GM06990 (cell line): ENCODE measurements around the gene MSMO1.
A peak's percentile ranks its signal among the peaks of the same experiment; 100 is the strongest.

Source experiments
- DNase-seq: peaks from one replicate; pipeline ENCODE4 v3.0.0-alpha.2; 2011; ENCODE audit not compliant: insufficient read length; ENCODE audit errors: extremely low read depth
- H3K27me3 ChIP-seq: replicated peaks from 2 replicates; pipeline ENCODE4 v1.6.0; 2011; ENCODE audit warnings: low read length; ENCODE audit not compliant: control insufficient read depth, insufficient read depth
- H3K36me3 ChIP-seq: 2 replicates; pipeline ENCODE4 v1.5.1; 2011; ENCODE audit warnings: low read length; ENCODE audit not compliant: control insufficient read depth, insufficient read depth
- H3K4me3 ChIP-seq: replicated peaks from 2 replicates; pipeline ENCODE4 v1.5.1; 2011; ENCODE audit warnings: low read depth, mild to moderate bottlenecking, control low read depth, low read length
- CTCF ChIP-seq: IDR thresholded peaks from 2 replicates; pipeline ENCODE4 v1.5.1; 2011; ENCODE audit warnings: low read length, control low read depth, mild to moderate bottlenecking, inconsistent platforms; ENCODE audit not compliant: insufficient read depth, poor library complexity, severe bottlenecking

The MSMO1 gene

GRCh38 chr4:165293061-165293460 is 34.4 kb upstream of the MSMO1 start:
- Histone ChIP-seq H3K27me3 (no peaks in the 10 kb centered on the region), H3K4me3 (no peak overlapping the region), H3K36me3 (no peaks in the 10 kb centered on the region; the same call in 1 of the 2 replicates)
- TF ChIP-seq CTCF: no peak
- no peak for DNase-seq

- TF ChIP-seq CTCF: no peak
- H3K36me3 ChIP-seq: peaks cover 2% of the 10 kb centered on the region
- no peak overlapping the region for H3K4me3 ChIP-seq
- no peak for DNase-seq
- no peaks in the 10 kb centered on the region for H3K27me3 ChIP-seq
These were observed 33.4 kb upstream of the MSMO1 start for GRCh38 chr4:165293927-165294649.

GRCh38 chr4:165294907-165295306 is 32.6 kb upstream of the MSMO1 start:
- no peaks in the 10 kb centered on the region for H3K27me3 ChIP-seq
- H3K4me3 ChIP-seq: no peak overlapping the region
- no peak for TF ChIP-seq CTCF
- H3K36me3 ChIP-seq: peaks cover 2% of the 10 kb centered on the region
- peak; percentile 41 for DNase-seq

GRCh38 chr4:165297626-165298025 is 29.8 kb upstream of the MSMO1 start:
- Histone ChIP-seq H3K36me3 (peaks cover 2% of the 10 kb centered on the region), H3K4me3 (no peak overlapping the region), H3K27me3 (no peaks in the 10 kb centered on the region)
- DNase-seq: no peak
- no peak for TF ChIP-seq CTCF

GRCh38 chr4:165299399-165300060 is 27.9 kb upstream of the MSMO1 start:
- no peak overlapping the region for H3K4me3 ChIP-seq
- H3K27me3 ChIP-seq: no peaks in the 10 kb centered on the region
- no peak for DNase-seq
- TF ChIP-seq CTCF: no peak
- H3K36me3 ChIP-seq: peaks cover 2% of the 10 kb centered on the region
